HL-60 (cell line): ENCODE measurements around the gene TMEM151B.

ENCODE experiments used
- DNase-seq, 2 experiments: peaks; one replicate each; pipeline ENCODE4 v3.0.0-alpha.2; 2010 to 2020; ENCODE audit warnings: low read depth in 1 of 2, low spot score in 1 of 2
- H3K27ac ChIP-seq: fragments of 250-450 bp; sonication (Bioruptor Pico); replicated peaks from 2 replicates; pipeline ENCODE4 v1.5.1; 2020; ENCODE audit warnings: mild to moderate bottlenecking, moderate library complexity
- H3K27me3 ChIP-seq: fragments of 250-450 bp; sonication (Bioruptor Pico); 2 replicates; pipeline ENCODE4 v1.5.1; 2021; ENCODE audit warnings: mild to moderate bottlenecking, moderate library complexity; ENCODE audit not compliant: insufficient read depth, poor library complexity, severe bottlenecking
- H3K4me3 ChIP-seq: replicated peaks from 2 replicates; pipeline ENCODE4 v1.5.1; 2011; ENCODE audit warnings: mild to moderate bottlenecking, control low read depth, low read length; ENCODE audit not compliant: insufficient read depth
- GABPA ChIP-seq: IDR thresholded peaks from 2 replicates; pipeline ENCODE4 v1.6.1; 2012; ENCODE audit warnings: low read depth
- POLR2AphosphoS5 ChIP-seq: IDR thresholded peaks from 2 replicates; pipeline ENCODE4 v1.6.1; 2012; ENCODE audit warnings: low read depth
- SPI1 ChIP-seq: IDR thresholded peaks from 2 replicates; pipeline ENCODE4 v1.6.1; 2012; ENCODE audit warnings: low read depth, mild to moderate bottlenecking, borderline replicate concordance
- TF ChIP-seq, protein P1 (sequence below): IDR thresholded peaks from one replicate; pipeline ENCODE4 v1.5.1; 2011; ENCODE audit warnings: low read length, control low read depth, inconsistent platforms; ENCODE audit not compliant: insufficient read depth
- TF ChIP-seq, protein P2 (sequence below): IDR thresholded peaks from 2 replicates; pipeline ENCODE4 v1.6.1; 2012; ENCODE audit warnings: low read depth; ENCODE audit not compliant: insufficient replicate concordance

The TMEM151B gene

DNA sequence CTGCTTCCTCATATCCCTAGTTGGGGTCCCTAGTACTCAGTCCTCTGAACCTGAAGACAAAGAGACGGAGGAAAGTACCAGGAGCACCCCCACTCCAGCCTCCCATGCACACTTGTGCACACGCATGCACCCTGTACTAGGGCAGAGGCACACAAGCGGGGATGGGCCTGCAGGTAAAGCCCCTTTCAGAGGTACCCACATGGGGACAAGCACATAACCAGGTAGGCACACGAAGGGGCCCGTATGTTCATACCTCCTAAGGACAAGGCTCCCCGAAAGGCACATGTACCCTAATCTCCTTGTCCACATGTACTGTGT lies 1.1 kb downstream of the TMEM151B start:
- Histone ChIP-seq H3K27me3 (peaks cover 48% of the 10 kb centered on the region), H3K4me3 (no peak overlapping the region), H3K27ac (no peak overlapping the region)
- DNase-seq = no peak
- TF ChIP-seq, protein P1, sequence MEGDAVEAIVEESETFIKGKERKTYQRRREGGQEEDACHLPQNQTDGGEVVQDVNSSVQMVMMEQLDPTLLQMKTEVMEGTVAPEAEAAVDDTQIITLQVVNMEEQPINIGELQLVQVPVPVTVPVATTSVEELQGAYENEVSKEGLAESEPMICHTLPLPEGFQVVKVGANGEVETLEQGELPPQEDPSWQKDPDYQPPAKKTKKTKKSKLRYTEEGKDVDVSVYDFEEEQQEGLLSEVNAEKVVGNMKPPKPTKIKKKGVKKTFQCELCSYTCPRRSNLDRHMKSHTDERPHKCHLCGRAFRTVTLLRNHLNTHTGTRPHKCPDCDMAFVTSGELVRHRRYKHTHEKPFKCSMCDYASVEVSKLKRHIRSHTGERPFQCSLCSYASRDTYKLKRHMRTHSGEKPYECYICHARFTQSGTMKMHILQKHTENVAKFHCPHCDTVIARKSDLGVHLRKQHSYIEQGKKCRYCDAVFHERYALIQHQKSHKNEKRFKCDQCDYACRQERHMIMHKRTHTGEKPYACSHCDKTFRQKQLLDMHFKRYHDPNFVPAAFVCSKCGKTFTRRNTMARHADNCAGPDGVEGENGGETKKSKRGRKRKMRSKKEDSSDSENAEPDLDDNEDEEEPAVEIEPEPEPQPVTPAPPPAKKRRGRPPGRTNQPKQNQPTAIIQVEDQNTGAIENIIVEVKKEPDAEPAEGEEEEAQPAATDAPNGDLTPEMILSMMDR = no peak
- TF ChIP-seq, protein P2, sequence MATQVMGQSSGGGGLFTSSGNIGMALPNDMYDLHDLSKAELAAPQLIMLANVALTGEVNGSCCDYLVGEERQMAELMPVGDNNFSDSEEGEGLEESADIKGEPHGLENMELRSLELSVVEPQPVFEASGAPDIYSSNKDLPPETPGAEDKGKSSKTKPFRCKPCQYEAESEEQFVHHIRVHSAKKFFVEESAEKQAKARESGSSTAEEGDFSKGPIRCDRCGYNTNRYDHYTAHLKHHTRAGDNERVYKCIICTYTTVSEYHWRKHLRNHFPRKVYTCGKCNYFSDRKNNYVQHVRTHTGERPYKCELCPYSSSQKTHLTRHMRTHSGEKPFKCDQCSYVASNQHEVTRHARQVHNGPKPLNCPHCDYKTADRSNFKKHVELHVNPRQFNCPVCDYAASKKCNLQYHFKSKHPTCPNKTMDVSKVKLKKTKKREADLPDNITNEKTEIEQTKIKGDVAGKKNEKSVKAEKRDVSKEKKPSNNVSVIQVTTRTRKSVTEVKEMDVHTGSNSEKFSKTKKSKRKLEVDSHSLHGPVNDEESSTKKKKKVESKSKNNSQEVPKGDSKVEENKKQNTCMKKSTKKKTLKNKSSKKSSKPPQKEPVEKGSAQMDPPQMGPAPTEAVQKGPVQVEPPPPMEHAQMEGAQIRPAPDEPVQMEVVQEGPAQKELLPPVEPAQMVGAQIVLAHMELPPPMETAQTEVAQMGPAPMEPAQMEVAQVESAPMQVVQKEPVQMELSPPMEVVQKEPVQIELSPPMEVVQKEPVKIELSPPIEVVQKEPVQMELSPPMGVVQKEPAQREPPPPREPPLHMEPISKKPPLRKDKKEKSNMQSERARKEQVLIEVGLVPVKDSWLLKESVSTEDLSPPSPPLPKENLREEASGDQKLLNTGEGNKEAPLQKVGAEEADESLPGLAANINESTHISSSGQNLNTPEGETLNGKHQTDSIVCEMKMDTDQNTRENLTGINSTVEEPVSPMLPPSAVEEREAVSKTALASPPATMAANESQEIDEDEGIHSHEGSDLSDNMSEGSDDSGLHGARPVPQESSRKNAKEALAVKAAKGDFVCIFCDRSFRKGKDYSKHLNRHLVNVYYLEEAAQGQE = no peak
- TF ChIP-seq SPI1 (no peak), GABPA (no peak), POLR2AphosphoS5 (no peak)

DNA sequence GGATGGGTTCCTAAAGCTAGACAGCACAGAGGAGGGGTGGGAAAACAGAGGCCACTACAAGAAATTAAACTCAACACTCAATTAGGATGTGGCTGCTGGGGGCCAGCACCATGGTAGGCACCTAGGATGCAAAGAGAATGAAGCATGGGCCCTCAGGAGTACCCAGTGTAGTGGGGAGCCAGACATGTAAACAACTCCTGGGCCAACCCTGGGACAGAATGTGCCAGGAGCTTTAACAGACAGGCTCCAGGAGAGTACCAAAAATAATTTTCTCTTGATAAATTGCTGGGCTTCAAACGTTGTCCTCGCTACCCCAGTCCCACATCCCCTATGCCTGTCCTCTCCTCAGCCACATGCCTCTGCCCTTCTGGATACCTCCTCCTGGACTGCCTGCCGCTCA lies 1.7 kb downstream of the TMEM151B start:
- no peak for DNase-seq
- no peak for TF ChIP-seq POLR2AphosphoS5
- no peak for TF ChIP-seq GABPA
- no peak for TF ChIP-seq SPI1
- TF ChIP-seq, protein P1 = no peak
- TF ChIP-seq, protein P2 = no peak
- Histone ChIP-seq H3K27me3 (peaks cover 54% of the 10 kb centered on the region), H3K27ac (no peak overlapping the region), H3K4me3 (no peak overlapping the region)

DNA sequence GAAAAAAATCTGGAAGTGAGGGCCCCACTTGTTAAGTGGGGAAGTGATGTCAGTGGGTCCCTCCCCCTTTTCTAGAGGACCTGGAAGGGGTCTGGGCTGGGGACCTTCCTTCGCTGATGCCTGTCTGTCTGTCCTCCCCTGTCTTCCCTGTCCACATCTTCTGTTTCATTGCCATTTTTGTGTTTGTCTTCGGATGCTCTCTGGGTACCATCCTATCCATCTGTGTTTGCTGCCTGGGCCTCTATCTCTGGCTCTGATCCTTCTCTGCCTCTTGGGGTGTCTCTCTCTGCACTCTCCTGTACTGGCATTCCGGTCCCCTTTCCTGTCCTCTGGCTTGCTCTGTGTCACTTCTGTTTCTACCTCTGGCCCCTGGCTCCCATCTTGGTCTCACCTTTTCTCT lies 2.3 kb downstream of the TMEM151B start:
- TF ChIP-seq POLR2AphosphoS5 (no peak), SPI1 (no peak), GABPA (no peak)
- TF ChIP-seq, protein P2 = no peak
- TF ChIP-seq, protein P1 = no peak
- no peak for DNase-seq
- H3K27ac ChIP-seq = no peak overlapping the region
- H3K4me3 ChIP-seq = no peak overlapping the region
- peaks cover 60% of the 10 kb centered on the region for H3K27me3 ChIP-seq
